Naive thymus-derived CD8-positive, alpha-beta T cell (primary cell): ENCODE results near the gene TRIP13. TPM values are rescaled to one million over a fixed set of nuclear protein-coding genes. Genes with fewer than 3 reads are reported as not detected.

Experiments
- ATAC-seq, 2 donors: fragments of 150-1000 bp; cut with Tn5 transposase in 1 of 2; sonication (Bioruptor Pico), chemical (Tn5 transposase) in 1 of 2; 1 replicate in 1 of 2; 2 replicates in 1 of 2; pipeline ENCODE4 v1.10.0; 2021; ENCODE audit warnings: mild to moderate bottlenecking in 2 of 2, moderate library complexity in 2 of 2
- POLR2A ChIA-PET: fragments of 350-600 bp; sonication (Branson Sonifier 250); formaldehyde crosslinking; loops from one replicate; lab custom pipeline; 2021; ENCODE audit warnings: antibody characterized with exemption; lab: Charles Lee
- DNase-seq, 10 donors: peaks; one replicate each; pipeline versions ENCODE4 v3.0.0 to v3.0.0-alpha.2; 2020 to 2022
- H3K27ac Mint-ChIP-seq, 10 donors: one replicate each; pipeline ENCODE4 v1.8.0; 2020 to 2022; ENCODE audit warnings: mild to moderate bottlenecking in 10 of 10, mixed read lengths in 10 of 10, moderate library complexity in 4 of 10, inconsistent platforms in 1 of 10
- H3K27me3 Mint-ChIP-seq, 5 donors: one replicate each; pipeline ENCODE4 v1.8.0; 2021 to 2022; ENCODE audit warnings: mixed read lengths in 5 of 5
- H3K36me3 Mint-ChIP-seq, 3 donors: one replicate each; pipeline ENCODE4 v1.8.0; 2020 to 2022; ENCODE audit warnings: mixed read lengths in 3 of 3, mild to moderate bottlenecking in 2 of 3, inconsistent platforms in 1 of 3
- H3K4me1 Mint-ChIP-seq, 4 donors: one replicate each; pipeline ENCODE4 v1.8.0; 2021 to 2022; ENCODE audit warnings: mixed read lengths in 4 of 4
- H3K4me3 Mint-ChIP-seq, 10 donors: one replicate each; pipeline ENCODE4 v1.8.0; 2020 to 2022; ENCODE audit warnings: mild to moderate bottlenecking in 10 of 10, mixed read lengths in 10 of 10, moderate library complexity in 6 of 10, inconsistent platforms in 1 of 10
- H3K9me3 Mint-ChIP-seq, 9 donors: one replicate each; pipeline ENCODE4 v1.8.0; 2020 to 2022; ENCODE audit warnings: mixed read lengths in 9 of 9, mild to moderate bottlenecking in 3 of 9, inconsistent platforms in 1 of 9, moderate library complexity in 1 of 9
- polyA plus RNA-seq, 3 donors: library from polyadenylated mRNA; unstranded; fragments of 300-500 nt; fragmentation: Illumina TruSeq; gene quantifications; one replicate each; pipeline ENCODE4 v1.2.3, GENCODE V29; 2021
- total RNA-seq, 8 experiments: library from RNA in 2 of 8; stranded (reverse) in 2 of 8; gene quantifications; one replicate each; pipeline ENCODE4 v1.2.3 and lab custom pipeline; 2021 to 2026

TRIP13 gene
- total and polyA plus RNA-seq, 5 experiments from 2014 or later = 0.55 to 1.5 (median 0.75) TPM

GRCh38 chr5:891117-891836, 1.4 kb upstream of the TRIP13 start:
- H3K27ac Mint-ChIP-seq = peak overlapping the region; percentile 78 to 95 (median 92)
- no peak for DNase-seq
- H3K9me3 Mint-ChIP-seq = no peaks in the 10 kb centered on the region
- no peaks in the 10 kb centered on the region for H3K27me3 Mint-ChIP-seq
- peaks cover 0 to 47% (median 3%) of the 10 kb centered on the region in 3 donors for H3K36me3 Mint-ChIP-seq
- no peak for ATAC-seq
- POLR2A ChIA-PET = interaction anchor here (1.1 to 1.6 kb wide), 2 partner anchors 10 kb away, joined by 3 to 4 read pairs; no protein-coding TSS in a partner anchor
- peaks cover 6 to 41% (median 24%) of the 10 kb centered on the region in 4 donors for H3K4me1 Mint-ChIP-seq
- H3K4me3 Mint-ChIP-seq = peak overlapping the region; percentile 79 to 93 (median 86)

DNA sequence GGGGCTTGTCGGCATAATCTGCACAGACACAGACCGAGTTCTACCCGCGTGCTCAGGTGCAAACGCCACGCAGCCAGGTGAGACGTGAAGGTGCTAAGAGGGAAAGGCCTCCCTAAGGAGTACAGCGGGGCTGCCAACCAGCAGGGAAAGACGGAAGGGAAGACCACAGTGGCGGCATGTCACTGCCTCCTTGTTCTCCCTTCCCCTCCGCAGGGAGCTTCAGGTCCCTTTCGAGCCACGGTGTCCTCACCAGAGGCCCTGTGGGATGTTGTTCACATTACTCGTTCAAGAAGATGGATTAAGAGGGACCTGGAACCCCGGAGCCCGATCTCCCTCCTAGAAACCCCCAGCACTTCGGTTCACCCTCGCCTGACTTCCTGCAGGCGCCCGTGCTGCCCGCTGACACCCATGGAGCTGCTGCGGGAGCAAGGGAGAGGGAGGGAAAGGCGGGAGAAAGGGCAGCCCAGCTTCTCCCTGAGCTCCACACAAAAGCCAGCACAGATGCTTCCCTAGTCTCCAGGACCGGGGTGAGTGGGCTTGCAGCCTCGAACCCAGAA, 769 bp upstream of the TRIP13 start:
- H3K27ac Mint-ChIP-seq = peak overlapping the region; percentile 78 to 95 (median 92)
- H3K4me1 Mint-ChIP-seq = peaks cover 5 to 41% (median 24%) of the 10 kb centered on the region in 4 donors
- POLR2A ChIA-PET = interaction anchor here (0.8 to 1.6 kb wide), 4 partner anchors 9 to 674 kb away, joined by 3 to 5 read pairs (median 4); partner anchors contain the start of genes CCDC127 and SDHA
- peak overlapping the region; percentile 79 to 93 (median 86) for H3K4me3 Mint-ChIP-seq
- peaks cover 0 to 40% (median 2%) of the 10 kb centered on the region in 3 donors for H3K36me3 Mint-ChIP-seq
- ATAC-seq = peak; percentile 9 to 11
- peak in 1 of 10 donors; percentile 17 for DNase-seq
- no peaks in the 10 kb centered on the region for H3K9me3 Mint-ChIP-seq
- peaks cover 0 to 3% (median 0%) of the 10 kb centered on the region in 5 donors for H3K27me3 Mint-ChIP-seq

DNA sequence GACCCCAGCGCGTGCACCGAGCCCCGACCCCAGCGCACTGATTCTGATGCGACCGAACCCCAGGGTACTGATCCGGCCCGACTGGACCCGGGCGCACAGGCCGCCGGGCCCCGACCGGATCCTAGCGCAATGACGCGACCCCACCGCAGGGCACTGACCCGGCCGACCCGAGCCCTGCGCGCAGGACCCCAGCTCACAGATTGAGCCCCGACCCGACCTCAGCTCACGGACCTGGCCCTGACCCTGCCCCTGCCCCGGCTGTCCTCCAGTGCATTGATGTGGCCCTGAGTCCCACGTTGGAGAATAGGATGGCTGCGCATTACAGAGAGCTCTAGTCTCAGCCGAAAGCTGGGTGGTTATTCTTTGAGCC, 438 bp downstream of the TRIP13 start:
- no peak for DNase-seq
- no peak for ATAC-seq
- POLR2A ChIA-PET = interaction anchor here (0.6 to 1.6 kb wide), 5 partner anchors 8 to 675 kb away, joined by 3 to 5 read pairs (median 3); partner anchors contain the start of genes CCDC127 and SDHA
- Mint-ChIP-seq H3K4me1 (peaks cover 4 to 35% (median 21%) of the 10 kb centered on the region in 4 donors), H3K27me3 (peaks cover 0 to 3% (median 0%) of the 10 kb centered on the region in 5 donors), H3K27ac (peak overlapping the region in 2 of 10 donors; percentile 31 to 36), H3K4me3 (peak overlapping the region; percentile 42 to 80 (median 66)), H3K36me3 (peaks cover 0 to 28% (median 0%) of the 10 kb centered on the region in 3 donors), H3K9me3 (no peaks in the 10 kb centered on the region)

- peaks cover 4 to 29% (median 18%) of the 10 kb centered on the region in 4 donors for H3K4me1 Mint-ChIP-seq
- POLR2A ChIA-PET = no interaction called here
- H3K9me3 Mint-ChIP-seq = no peaks in the 10 kb centered on the region
- peaks cover 0 to 22% (median 0%) of the 10 kb centered on the region in 3 donors for H3K36me3 Mint-ChIP-seq
- peak overlapping the region in 3 of 10 donors; percentile 30 to 59 (median 31) for H3K27ac Mint-ChIP-seq
- ATAC-seq (no peak), DNase-seq (no peak)
- peaks cover 0 to 3% (median 0%) of the 10 kb centered on the region in 5 donors for H3K27me3 Mint-ChIP-seq
- H3K4me3 Mint-ChIP-seq = peak overlapping the region; percentile 42 to 80 (median 66)
Observed at GRCh38 chr5:893711-894110, 1.0 kb downstream of the TRIP13 start.

DNA sequence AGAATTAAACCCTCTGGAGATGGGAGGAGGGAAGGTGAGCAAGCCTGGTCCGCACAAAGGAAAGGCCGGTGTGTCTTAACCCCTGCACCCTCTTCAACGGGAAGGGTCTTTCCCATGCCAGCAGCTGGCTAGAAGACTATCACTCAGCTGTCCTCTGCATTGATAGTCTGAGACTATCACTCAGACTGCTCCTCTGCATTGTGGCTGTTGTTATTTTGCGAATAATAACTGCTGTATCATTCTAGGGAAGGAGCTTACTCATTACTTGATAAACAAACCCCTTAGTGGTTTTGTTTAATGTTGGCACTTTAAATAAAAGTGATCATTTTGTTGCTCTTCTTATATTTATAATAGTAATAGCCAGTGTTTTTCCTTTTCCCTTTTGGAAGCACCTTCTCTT, 8.1 kb downstream of the TRIP13 start:
- H3K4me3 Mint-ChIP-seq = no peak overlapping the region

GRCh38 chr5:902129-902916, 9.6 kb downstream of the TRIP13 start:
- Mint-ChIP-seq H3K36me3 (no peaks in the 10 kb centered on the region), H3K4me1 (peaks cover 0 to 2% (median 0%) of the 10 kb centered on the region in 4 donors), H3K4me3 (no peak overlapping the region), H3K27ac (no peak overlapping the region), H3K27me3 (no peaks in the 10 kb centered on the region), H3K9me3 (no peaks in the 10 kb centered on the region)
- POLR2A ChIA-PET = interaction anchor here (1.7 kb wide), 1 partner anchor 11 kb away, joined by 4 read pairs; no protein-coding TSS in a partner anchor
- DNase-seq (no peak), ATAC-seq (no peak)

More for the DNA sequence above, 8.1 kb downstream of the TRIP13 start:
- Mint-ChIP-seq H3K27ac (no peak overlapping the region), H3K4me1 (peaks cover 0 to 2% (median 0%) of the 10 kb centered on the region in 4 donors), H3K36me3 (no peaks in the 10 kb centered on the region), H3K9me3 (no peaks in the 10 kb centered on the region), H3K27me3 (peaks cover 0 to 3% (median 0%) of the 10 kb centered on the region in 5 donors)
- POLR2A ChIA-PET = interaction anchor here (0.9 to 1.7 kb wide), 2 partner anchors 8 to 10 kb away, joined by 3 to 4 read pairs; partner anchors contain the start of genes BRD9 and TRIP13
- ATAC-seq = no peak
- DNase-seq = no peak

DNA sequence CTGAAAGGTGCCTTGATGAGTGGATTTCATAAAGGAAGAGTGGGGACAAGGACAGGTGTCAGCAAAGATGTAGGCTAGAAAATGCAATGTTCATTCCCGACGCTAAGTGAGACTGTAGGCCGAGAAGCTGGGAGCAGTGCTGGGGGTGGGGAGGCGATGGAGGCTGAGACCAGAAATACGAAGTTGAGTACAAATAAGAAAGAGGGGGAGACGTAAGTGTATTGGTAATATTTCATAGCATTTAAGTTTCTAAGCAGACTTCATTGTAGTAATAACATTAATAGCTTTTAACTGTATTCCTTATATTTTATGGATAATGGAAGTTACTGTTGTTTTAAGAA, 11.0 kb downstream of the TRIP13 start:
- Mint-ChIP-seq H3K9me3 (no peaks in the 10 kb centered on the region), H3K4me1 (peaks cover 0 to 2% (median 0%) of the 10 kb centered on the region in 4 donors), H3K27ac (peak overlapping the region in 1 of 10 donors; percentile 2), H3K27me3 (no peaks in the 10 kb centered on the region), H3K4me3 (no peak overlapping the region), H3K36me3 (no peaks in the 10 kb centered on the region)
- POLR2A ChIA-PET = no interaction called here
- DNase-seq (no peak), ATAC-seq (no peak)

DNA sequence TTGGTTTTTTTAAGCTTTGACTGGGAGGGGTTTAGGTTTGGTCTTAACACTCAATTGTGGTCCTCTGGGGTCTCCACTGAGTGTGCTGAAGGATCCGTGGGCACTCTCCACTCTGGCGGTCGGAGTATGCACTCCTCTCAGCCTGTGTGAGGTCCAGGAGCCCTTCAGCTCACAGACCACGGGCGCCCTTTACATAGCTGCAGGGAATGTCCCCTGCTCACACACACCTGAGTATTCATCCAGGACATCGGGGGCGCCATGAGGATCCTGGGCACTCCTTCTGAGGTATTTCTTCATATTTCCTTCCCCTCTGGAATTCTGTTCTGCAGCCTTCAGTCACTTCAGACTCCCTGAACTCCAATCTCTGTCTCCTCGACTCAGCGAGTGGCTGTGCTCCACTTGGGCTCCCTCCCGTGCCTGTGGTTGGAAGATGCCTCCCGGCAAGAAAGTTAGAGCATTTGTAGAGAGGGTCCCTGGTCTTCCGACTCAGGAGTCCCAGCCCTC, 12.5 kb downstream of the TRIP13 start:
- H3K27ac Mint-ChIP-seq = no peak overlapping the region
- DNase-seq = no peak
- no peak for ATAC-seq
- H3K36me3 Mint-ChIP-seq = no peaks in the 10 kb centered on the region
- H3K4me1 Mint-ChIP-seq = peaks cover 0 to 2% (median 0%) of the 10 kb centered on the region in 4 donors
- H3K27me3 Mint-ChIP-seq = no peaks in the 10 kb centered on the region
- POLR2A ChIA-PET = no interaction called here
- H3K4me3 Mint-ChIP-seq = peak overlapping the region in 2 of 10 donors; percentile 8 to 10
- H3K9me3 Mint-ChIP-seq = no peaks in the 10 kb centered on the region

GRCh38 chr5:907366-907910, 14.8 kb downstream of the TRIP13 start:
- H3K27me3 Mint-ChIP-seq = no peaks in the 10 kb centered on the region
- no peaks in the 10 kb centered on the region for H3K9me3 Mint-ChIP-seq
- POLR2A ChIA-PET = no interaction called here
- peaks cover 0 to 2% (median 0%) of the 10 kb centered on the region in 4 donors for H3K4me1 Mint-ChIP-seq
- H3K36me3 Mint-ChIP-seq = no peaks in the 10 kb centered on the region
- no peak overlapping the region for H3K4me3 Mint-ChIP-seq
- ATAC-seq = no peak
- DNase-seq = no peak
- H3K27ac Mint-ChIP-seq = no peak overlapping the region

GRCh38 chr5:908172-908571, 15.5 kb downstream of the TRIP13 start:
- Mint-ChIP-seq H3K36me3 (no peaks in the 10 kb centered on the region), H3K27me3 (no peaks in the 10 kb centered on the region), H3K9me3 (no peaks in the 10 kb centered on the region), H3K4me1 (peaks cover 0 to 5% (median 0%) of the 10 kb centered on the region in 4 donors), H3K4me3 (no peak overlapping the region), H3K27ac (no peak overlapping the region)
- no peak for ATAC-seq
- POLR2A ChIA-PET = no interaction called here
- DNase-seq = no peak

DNA sequence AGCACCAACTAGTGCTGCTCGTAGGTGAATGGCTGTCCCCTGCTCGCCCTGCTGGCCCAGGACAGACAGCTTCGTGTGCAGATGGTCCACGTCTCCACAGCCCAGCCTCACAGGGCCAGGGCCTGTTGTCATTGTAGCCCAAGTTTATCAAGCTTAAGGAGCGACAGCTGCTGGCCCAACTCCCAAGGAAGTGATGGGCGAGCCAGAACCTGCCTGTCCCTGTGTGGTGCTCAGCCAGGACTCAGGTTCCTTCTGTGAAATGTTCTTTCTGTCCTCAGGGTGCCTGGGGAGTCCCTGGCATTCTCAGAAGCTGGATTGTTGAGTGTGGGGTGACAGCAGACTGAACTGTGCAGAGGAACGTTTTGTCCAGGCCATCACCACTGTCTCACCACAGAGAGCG, 16.4 kb downstream of the TRIP13 start:
- Mint-ChIP-seq H3K4me1 (peaks cover 0 to 5% (median 0%) of the 10 kb centered on the region in 4 donors), H3K4me3 (no peak overlapping the region), H3K36me3 (no peaks in the 10 kb centered on the region), H3K9me3 (no peaks in the 10 kb centered on the region), H3K27me3 (no peaks in the 10 kb centered on the region), H3K27ac (no peak overlapping the region)
- POLR2A ChIA-PET = no interaction called here
- DNase-seq (no peak), ATAC-seq (no peak)
